Fibroblast of the aortic adventitia (primary cell): ENCODE data around the gene PRKD1. TPM values are rescaled to one million over a fixed set of nuclear protein-coding genes. Genes with fewer than 3 reads are reported as not detected.
"Not testable (repeated sequence)": the region's sequence is repeated elsewhere in the genome, so short reads cannot be mapped to it uniquely, and the experiment has no call there.

ENCODE experiments used
- DNase-seq: peaks from one replicate; pipeline ENCODE4 v3.0.0-alpha.2; 2010; ENCODE audit warnings: low read depth
- H3K4me3 ChIP-seq: 2 replicates; pipeline ENCODE4 v1.5.1; 2011; ENCODE audit warnings: low read depth, mild to moderate bottlenecking, control low read depth, low read length, moderate library complexity
- CTCF ChIP-seq: IDR thresholded peaks from 2 replicates; pipeline ENCODE4 v1.5.1; 2011; ENCODE audit warnings: mild to moderate bottlenecking, low read length, control low read depth, inconsistent platforms; ENCODE audit not compliant: insufficient read depth
- total RNA-seq: library from RNA; depleted of rRNA; stranded (reverse); fragments of >200 nt; gene quantifications from 2 replicates; pipeline ENCODE4 v1.2.3, GENCODE V29; 2012; ENCODE audit warnings: low replicate concordance

The PRKD1 gene
- total RNA-seq, 1 donor = 11.5 TPM

DNA sequence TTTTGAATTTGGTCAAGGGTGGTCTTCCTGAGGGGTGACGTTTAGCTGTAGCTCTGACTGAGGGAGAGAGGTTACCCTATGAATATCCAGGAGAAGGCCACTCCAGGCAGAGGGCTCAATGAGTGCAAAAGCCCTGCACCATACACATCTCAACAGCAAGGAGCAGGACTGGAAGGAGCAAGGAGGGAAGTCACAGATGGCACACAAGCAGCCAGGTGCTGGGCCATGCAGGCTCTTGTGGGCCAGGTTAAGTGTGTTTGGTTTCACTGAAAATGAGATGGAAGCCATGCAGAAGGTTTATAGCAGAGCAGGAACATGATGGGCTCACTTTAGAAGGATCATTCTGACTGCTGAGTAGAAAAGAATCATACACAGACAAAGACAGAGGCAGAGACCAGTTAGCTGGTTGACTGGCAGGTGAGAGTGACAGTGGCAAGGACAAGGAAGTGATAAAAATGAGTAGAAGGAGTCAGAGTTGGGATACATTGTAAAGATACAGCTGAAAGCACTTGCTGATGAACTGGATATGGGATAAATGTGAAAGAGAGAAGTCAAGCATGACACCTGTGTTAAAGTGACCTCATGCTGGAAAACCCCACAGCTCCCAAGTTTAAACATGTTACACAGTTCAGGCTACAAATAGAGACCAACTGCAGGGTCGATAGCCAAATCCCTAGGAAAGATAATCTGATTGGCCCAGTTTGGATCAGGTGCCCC is 81.2 kb downstream of the PRKD1 start:
- no peak overlapping the region for H3K4me3 ChIP-seq
- no peak for TF ChIP-seq CTCF
- no peak for DNase-seq

DNA sequence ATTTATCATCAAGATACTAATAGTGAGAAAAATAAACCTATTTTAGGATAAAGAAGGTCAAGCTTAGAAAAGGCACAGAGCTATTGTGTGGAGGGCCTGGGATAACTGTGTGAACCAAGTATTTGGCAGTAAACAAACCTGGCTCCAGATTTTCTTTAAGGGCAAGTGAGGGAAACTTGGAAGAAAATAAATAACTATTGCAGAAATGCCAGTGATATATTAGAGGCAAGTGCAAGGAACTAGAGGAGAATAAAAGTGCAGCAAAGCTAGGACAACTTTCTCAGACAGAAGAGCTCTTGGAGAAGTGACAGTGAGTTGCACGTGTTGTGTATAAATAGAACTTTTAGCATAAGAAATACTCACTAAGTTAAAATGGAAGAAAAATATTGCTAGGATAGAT is 83.7 kb downstream of the PRKD1 start:
- no peak for DNase-seq
- no peak for TF ChIP-seq CTCF
- H3K4me3 ChIP-seq = no peak overlapping the region

DNA sequence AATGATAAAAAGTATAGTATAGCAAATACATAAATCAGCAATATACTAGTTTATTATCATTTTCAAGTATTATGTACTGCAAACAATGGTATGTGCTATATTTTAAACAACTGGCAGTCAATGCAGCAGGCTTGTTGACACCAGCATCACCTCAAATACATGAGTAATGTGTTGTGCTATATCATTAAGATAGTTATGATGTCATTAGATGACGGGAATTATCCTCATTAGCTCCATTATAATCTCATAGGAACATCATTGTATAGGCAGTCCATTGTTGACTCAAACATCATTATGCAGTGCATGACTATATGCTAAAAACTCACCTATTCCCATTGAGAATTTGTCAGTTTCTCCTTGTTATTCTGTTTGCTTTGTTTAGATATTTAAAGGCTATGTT is 85.4 kb downstream of the PRKD1 start:
- H3K4me3 ChIP-seq = no peak overlapping the region
- TF ChIP-seq CTCF = no peak
- DNase-seq = no peak

- not testable (repeated sequence) for H3K4me3 ChIP-seq, DNase-seq
Observed at GRCh38 chr14:29840369-29840892, 87.2 kb downstream of the PRKD1 start.

DNA sequence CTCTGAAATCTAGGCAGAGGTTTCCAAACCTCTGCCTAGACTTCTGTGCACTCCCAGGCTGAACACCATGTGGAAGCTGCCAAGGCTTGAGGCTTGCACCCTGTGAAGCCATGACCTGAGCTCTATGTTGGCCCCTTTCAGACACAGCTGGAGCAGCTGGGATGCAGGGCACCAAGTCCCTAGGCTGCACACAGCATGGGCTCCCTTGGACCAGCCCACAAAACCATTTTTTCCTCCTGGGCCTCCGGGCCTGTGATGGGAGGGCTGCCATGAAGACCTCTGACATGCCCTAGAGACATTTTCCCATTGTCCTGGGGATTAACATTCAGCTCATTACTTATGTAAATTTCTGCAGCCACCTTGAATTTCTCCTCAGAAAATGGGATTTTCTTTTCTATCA is 88.0 kb downstream of the PRKD1 start:
- not testable (repeated sequence) for H3K4me3 ChIP-seq, DNase-seq

GRCh38 chr14:29838752-29839151 is 88.9 kb downstream of the PRKD1 start:
- H3K4me3 ChIP-seq = no peak overlapping the region
- no peak for TF ChIP-seq CTCF
- no peak for DNase-seq

- TF ChIP-seq CTCF = no peak
- DNase-seq = no peak
- H3K4me3 ChIP-seq = no peak overlapping the region
Observed at GRCh38 chr14:29836395-29836794, 91.3 kb downstream of the PRKD1 start.

- no peak overlapping the region for H3K4me3 ChIP-seq
- DNase-seq = no peak
Observed at GRCh38 chr14:29832042-29832441, 95.6 kb downstream of the PRKD1 start.

More at GRCh38 chr14:29832042-29832441, 95.6 kb downstream of the PRKD1 start:
- TF ChIP-seq CTCF = no peak
